Spleen (tissue), 7 donors: ENCODE data around the gene CRAT.

Source experiments
- CTCF ChIP-seq, 11 experiments: fragments of 200-600 bp in 7 of 11; fragments of 450-650 bp in 4 of 11; sonication (generic) in 4 of 11; IDR thresholded peaks in 8 of 11; conservative IDR thresholded peaks in 3 of 11; 1 replicate in 7 of 11; 2 replicates in 4 of 11; pipeline versions ENCODE4 v1.4.0 to v1.8.0; 2016 to 2021; ENCODE audit warnings: antibody characterized with exemption in 11 of 11, inconsistent platforms in 4 of 11, mild to moderate bottlenecking in 1 of 11
- POLR2A ChIP-seq, 3 donors: fragments of 450-650 bp; IDR thresholded peaks; one replicate each; pipeline ENCODE4 v1.5.1; 2017; ENCODE audit warnings: antibody characterized with exemption in 3 of 3, mild to moderate bottlenecking in 1 of 3
- POLR2AphosphoS5 ChIP-seq, 3 donors: sonication (generic); formaldehyde crosslinking; IDR thresholded peaks; one replicate each; pipeline ENCODE4 v1.5.1; 2017; ENCODE audit warnings: antibody characterized with exemption in 3 of 3
- donor health status: DM: no; HTN: no; CAD: no; lungs with moderate emphysema.
- donor health status: DM: no; HTN: no; CAD: no.
- donor health status: DM: no; HTN: no; CAD: no.

DNA sequence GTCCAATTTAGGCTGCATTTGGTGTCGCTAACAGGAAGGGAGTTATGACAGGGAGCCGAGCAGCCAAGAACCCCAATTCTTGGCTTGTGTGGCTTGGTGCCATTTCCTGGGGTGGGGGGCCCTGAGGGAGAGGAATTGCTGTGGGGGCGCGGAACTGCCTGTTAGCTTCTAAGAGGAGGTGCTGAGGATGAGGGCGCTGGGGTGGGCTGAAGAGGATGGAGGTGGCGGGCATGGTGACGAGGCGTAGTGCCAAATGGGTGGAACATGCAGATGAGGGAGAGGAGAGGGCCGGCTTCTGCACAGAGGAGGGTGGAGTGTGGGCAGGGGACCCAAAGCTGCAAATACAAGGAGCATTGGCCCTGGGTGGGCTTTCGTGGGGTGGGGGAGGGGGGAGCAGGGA lies 39.5 kb upstream of the CRAT start:
- TF ChIP-seq CTCF (IDR thresholded peaks at IDR 0.05 in 8 of 11, conservative IDR thresholded peaks at IDR 0.05 in 3 of 11) (no peak), POLR2AphosphoS5 (IDR thresholded peaks at IDR 0.05) (no peak), POLR2A (IDR thresholded peaks at IDR 0.05) (no peak)
